NCI-H69 (cell line): ENCODE measurements around the gene AKAP8L.
"Not testable (repeated sequence)": the region's sequence is repeated elsewhere in the genome, so short reads cannot be mapped to it uniquely, and the experiment has no call there.

Experiments used
- DNase-seq: peaks from one replicate; lab custom pipeline; 2025; lab: John Stamatoyannopoulos, UW

Gene AKAP8L

GRCh38 chr19:15353908-15354307, 64.9 kb downstream of the AKAP8L start:
- no peak for DNase-seq

GRCh38 chr19:15352535-15352934, 66.3 kb downstream of the AKAP8L start:
- not testable (repeated sequence) for DNase-seq

GRCh38 chr19:15341328-15341727, 77.5 kb downstream of the AKAP8L start:
- not testable (repeated sequence) for DNase-seq

- DNase-seq, result no peak
Measured at GRCh38 chr19:15340086-15340485, 78.7 kb downstream of the AKAP8L start.

- no peak for DNase-seq
Measured at GRCh38 chr19:15337202-15337601, 81.6 kb downstream of the AKAP8L start.

- DNase-seq, result not testable (repeated sequence)
Measured at GRCh38 chr19:15335992-15336391, 82.8 kb downstream of the AKAP8L start.

- peak; percentile 87 for DNase-seq
Measured at GRCh38 chr19:15332311-15332996, 86.3 kb downstream of the AKAP8L start, which contains the start of gene BRD4. Gene BRD4, minus strand, starts transcription at chr19:15332539. Its CDS starts 59,440 bp downstream, at chr19:15273099.

GRCh38 chr19:15331419-15332310, 87.1 kb downstream of the AKAP8L start:
- peak; percentile 82 for DNase-seq

- DNase-seq, result peak; percentile 45
Measured at GRCh38 chr19:15330801-15331418, 87.9 kb downstream of the AKAP8L start.
